ENCODE data around the gene RIBC2.
"Not testable (repeated sequence)": the region's sequence is repeated elsewhere in the genome, so short reads cannot be mapped to it uniquely, and the experiment has no call there.

Gene RIBC2

DNA sequence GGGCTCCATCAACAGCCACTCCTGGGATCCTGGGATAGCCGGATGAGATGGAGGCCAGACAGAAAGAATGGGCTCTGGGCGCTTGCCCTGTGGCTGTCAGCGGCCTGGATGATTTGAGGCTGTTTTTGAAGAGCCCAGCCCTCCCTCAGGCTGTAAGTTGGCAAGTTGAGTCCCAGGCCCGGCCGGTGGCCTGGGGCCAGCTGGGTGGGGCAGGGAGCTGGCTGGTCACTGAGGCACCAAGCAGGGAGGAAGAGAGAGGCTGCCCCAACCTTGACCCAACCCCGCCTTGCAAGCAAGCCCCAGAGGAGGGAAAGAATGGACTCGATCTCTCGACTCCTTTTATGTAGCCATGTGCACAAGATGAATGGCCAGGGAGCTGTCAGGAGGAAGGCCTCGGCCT, 34.9 kb downstream of the RIBC2 start:
- no peak for DNase-seq (ENCODE audit: low read depth, low spot score)

DNA sequence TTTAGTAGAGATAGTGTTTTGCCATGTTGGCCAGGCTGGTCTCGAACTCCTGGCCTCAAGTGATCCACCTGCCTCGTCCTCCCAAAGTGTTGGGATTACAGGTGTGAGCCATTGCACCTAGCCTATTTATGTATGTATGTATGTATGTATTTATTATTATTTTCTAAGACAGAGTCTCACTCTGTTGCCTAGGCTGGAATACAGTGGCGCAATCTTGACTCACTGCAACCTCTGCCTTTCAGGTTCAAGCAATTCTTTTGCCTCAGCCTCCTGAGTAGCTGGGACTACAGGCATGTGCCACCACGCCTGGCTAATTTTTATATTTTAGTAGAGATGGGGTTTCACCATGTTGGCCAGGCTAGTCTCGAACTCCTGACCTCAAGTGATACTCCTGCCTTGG, 35.9 kb downstream of the RIBC2 start:
- not testable (repeated sequence) for DNase-seq (ENCODE audit: low read depth, low spot score)

- no peak for DNase-seq (ENCODE audit: low read depth, low spot score)
Measured at GRCh38 chr22:45450101-45450785, 36.8 kb downstream of the RIBC2 start.

DNA sequence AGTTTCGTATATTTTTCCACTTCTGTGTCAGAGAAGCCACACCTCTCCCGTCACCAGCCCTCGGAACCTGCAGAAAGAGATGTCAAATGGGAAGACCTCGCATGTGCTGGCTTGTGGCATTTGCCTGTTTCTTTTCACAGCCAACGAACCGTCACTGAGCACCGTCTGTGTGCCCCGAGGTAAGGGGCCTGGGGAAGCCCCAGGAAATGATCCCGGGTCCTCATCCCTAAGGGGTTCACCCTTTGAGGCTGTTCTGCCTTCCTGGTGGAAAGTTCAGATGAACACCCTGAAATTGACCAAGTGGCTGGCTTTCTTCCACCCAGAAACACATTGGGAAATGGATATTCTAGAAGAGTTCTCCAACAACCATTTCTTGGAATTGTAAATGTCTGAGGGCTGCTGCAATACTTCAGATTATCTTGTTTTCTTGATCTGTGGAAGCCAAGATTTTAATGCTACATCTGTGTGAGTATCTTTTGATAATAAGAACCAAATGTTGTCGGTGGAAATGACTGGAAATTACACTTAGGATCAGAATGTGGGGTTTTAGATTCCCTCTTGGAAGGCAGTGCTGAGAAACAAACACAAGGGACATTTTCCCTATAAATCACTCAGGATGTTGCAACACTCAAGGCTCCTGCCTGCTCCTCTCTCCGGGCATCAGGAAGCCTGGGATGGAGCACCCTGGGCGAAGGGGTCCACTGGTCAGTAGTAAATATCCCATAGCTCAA, 37.6 kb downstream of the RIBC2 start:
- DNase-seq (ENCODE audit: low read depth, low spot score): no peak

DNA sequence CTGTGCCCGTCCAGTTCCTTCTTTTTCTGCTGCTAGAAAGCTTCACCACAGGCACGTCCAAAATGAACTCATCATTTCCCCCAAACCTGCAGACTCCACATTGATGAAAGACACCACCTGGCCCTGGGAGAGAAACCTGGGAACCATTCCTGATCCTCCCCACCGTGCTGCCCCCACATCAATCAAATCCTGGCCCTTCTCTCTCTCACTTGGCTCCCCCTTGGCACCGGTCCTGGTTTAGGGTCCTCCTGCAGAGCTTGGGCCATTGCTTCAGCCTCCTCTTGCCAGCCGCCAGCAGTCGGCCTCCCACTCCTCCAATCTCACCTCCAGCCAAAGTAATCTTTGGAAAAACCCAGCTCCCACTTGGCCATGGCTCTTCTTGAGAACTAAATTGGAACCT, 38.5 kb downstream of the RIBC2 start:
- DNase-seq (ENCODE audit: low read depth, low spot score): no peak

- DNase-seq (ENCODE audit: low read depth, low spot score): no peak
Measured at GRCh38 chr22:45452565-45453379, 39.3 kb downstream of the RIBC2 start.

GRCh38 chr22:45453764-45454163, 40.3 kb downstream of the RIBC2 start:
- no peak for DNase-seq (ENCODE audit: low read depth, low spot score)

GRCh38 chr22:45454275-45454674, 40.8 kb downstream of the RIBC2 start:
- DNase-seq (ENCODE audit: low read depth, low spot score): no peak

DNA sequence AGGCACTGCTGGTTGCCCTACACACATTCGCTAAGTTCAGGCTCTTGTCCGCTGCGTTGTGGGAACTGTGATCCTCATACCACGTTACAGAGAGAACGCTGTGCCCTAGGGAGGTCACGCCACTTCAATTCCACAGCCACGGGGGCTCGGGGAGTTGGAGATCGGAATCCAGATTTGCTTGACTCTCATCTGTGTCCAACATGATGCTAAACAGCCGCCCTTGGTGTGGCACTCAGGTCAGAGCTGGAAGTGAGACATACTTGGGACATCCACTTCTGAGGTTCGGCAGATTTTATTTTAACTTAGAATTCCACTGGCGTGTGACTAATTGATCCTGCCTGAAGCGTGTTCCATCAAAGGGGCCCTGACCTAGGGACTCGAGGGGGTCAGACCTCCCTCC, 41.7 kb downstream of the RIBC2 start:
- no peak for DNase-seq (ENCODE audit: low read depth, low spot score)

- no peak for DNase-seq (ENCODE audit: low read depth, low spot score)
Measured at GRCh38 chr22:45455621-45456020, 42.1 kb downstream of the RIBC2 start.

DNA sequence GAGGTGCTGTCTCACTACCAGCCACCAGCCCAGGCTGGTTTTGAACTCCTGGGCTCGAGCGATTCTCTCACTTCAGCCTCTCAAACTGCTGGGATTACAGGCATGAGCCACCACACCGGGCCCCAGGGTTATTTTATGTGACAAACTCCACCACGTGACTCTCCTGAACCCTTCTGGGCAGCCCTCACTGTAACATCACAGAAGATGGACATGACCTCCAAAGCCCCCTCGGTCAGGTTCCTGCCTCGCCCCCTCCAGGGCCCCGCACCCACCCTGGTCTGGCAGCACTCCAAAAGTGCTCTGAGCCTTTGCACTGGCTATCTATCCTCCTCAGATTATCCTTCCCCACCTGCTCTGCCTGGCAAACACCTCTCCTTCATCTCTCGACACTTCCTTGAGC, 43.3 kb downstream of the RIBC2 start:
- no peak for DNase-seq (ENCODE audit: low read depth, low spot score)

DNA sequence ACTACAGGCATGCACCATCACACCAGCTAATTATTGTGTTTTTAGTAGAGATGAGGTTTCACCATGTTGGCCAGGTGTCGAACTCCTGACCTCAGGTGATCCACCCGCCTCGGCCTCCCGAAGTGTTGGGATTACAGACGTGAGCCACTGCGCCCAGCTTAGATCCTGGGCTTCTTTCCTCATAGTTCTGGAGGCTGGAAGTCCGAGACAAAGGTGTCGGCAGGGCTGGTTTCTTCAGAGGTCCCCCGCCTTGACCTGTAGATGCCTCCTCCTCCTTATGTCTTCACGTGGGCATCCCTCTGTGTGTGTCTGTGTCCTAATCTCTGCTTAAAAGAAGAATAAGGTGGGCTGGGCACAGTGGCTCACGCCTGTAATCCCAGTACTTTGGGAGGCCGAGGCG, 45.0 kb downstream of the RIBC2 start:
- no peak for DNase-seq (ENCODE audit: low read depth, low spot score)

DNA sequence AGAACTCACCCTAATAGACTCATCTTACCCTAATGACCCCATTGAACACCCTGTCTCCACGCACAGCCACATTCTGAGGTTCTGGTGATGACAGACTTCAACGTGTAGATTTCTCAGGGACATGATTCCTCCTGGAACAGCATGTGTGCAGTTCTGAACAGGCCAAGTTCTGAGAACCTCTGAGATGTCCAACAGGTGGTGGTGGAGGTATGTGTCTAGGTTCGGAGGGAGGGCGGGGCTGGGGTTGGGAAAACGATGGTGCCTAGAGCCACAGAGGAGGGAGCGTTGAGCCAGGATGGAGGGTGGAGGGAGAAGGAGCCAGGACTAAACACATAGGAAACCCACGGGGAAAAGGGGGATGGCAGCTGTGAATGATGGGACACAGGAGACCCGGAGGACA, 45.7 kb downstream of the RIBC2 start:
- no peak for DNase-seq (ENCODE audit: low read depth, low spot score)

GRCh38 chr22:45460288-45461109, 47.0 kb downstream of the RIBC2 start:
- DNase-seq (ENCODE audit: low read depth, low spot score): peak; percentile 72

DNA sequence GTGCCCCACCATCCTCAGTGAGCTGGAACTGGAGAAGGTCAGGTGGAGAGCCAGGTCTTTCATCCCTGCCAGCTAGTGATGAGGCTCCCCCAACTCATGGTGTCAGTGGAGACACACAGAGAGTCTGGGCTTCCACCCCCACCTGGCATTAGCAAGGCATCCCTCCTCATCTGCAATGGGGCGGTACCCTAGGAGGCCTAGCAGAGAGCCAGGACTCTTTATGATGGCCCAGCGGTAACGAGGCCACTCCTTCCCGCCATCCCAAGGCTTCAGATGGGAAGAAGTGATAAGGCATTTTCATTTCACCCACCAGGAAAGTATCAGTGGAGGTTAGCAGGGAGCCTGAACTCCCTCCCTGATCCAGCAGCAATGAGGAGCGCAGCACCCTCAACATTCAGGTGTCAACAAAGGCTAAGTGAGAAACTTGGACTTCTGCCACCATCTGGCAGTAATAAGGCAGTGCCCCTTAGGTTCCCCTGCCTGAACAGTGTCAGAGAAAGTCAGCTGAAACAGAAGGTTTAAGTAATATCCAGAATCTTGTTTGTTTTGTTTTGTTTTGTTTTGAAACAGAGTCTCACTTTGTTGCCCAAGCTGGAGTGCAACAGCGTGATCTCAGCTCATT, 48.7 kb downstream of the RIBC2 start:
- DNase-seq (ENCODE audit: low read depth, low spot score): no peak

- DNase-seq (ENCODE audit: low read depth, low spot score): not testable (repeated sequence)
Measured at GRCh38 chr22:45463691-45464090, 50.2 kb downstream of the RIBC2 start.

GRCh38 chr22:45465633-45466032, 52.1 kb downstream of the RIBC2 start:
- no peak for DNase-seq (ENCODE audit: low read depth, low spot score)

GRCh38 chr22:45468872-45469271, 55.4 kb downstream of the RIBC2 start:
- DNase-seq (ENCODE audit: low read depth, low spot score): no peak

GRCh38 chr22:45469281-45470073, 56.0 kb downstream of the RIBC2 start:
- no peak for DNase-seq (ENCODE audit: low read depth, low spot score)

DNA sequence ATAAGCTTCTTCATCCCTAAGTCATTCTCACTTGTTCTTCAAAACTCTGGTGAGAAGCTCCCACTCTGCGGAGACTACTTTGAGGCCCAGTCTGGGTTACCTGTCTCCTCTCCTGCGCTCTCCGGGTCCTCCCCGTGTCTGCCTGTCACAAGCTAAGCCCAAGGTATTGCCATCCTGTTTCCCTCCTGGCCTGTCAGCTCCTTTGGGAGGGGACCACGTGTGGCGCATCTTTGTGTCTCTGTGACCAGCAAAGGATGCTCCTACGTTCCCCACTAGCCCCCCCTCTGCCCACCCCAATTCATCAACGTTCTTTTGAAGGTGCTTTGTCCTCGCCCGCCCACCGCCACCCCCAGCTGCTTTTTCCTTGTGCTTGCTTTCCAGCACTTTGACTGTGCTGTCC, 57.4 kb downstream of the RIBC2 start:
- DNase-seq (ENCODE audit: low read depth, low spot score): no peak

Measured in smooth muscle cell of the brain vasculature (primary cell).